GM18519 (cell line): ENCODE data around the gene PRPF38A.
A peak's percentile ranks its signal among the peaks of the same experiment; 100 is the strongest.

ENCODE experiments used
- ATAC-seq: cut with Tn5 transposase; IDR thresholded peaks from one replicate; pipeline ENCODE4 v1.9.1; 2021; ENCODE audit warnings: mild to moderate bottlenecking, moderate library complexity; ENCODE audit not compliant: unreplicated experiment, low FRiP score

PRPF38A gene

GRCh38 chr1:52393174-52393573 is 11.2 kb upstream of the PRPF38A start:
- ATAC-seq = no peak

GRCh38 chr1:52399629-52400028 is 4.8 kb upstream of the PRPF38A start:
- ATAC-seq = no peak

- no peak for ATAC-seq
Observed at GRCh38 chr1:52400131-52400530, 4.3 kb upstream of the PRPF38A start.

- ATAC-seq = no peak
Observed at GRCh38 chr1:52402860-52403240, 1.6 kb upstream of the PRPF38A start.

GRCh38 chr1:52403566-52404115 is 761 bp upstream of the PRPF38A start:
- ATAC-seq = peak; percentile 28

GRCh38 chr1:52404975-52405338 is 555 bp downstream of the PRPF38A start:
- no peak for ATAC-seq

- ATAC-seq = no peak
Observed at GRCh38 chr1:52413410-52413989, 9.1 kb downstream of the PRPF38A start.

- ATAC-seq = no peak
Observed at GRCh38 chr1:52414942-52415341, 10.5 kb downstream of the PRPF38A start.

GRCh38 chr1:52416811-52417210 is 12.4 kb downstream of the PRPF38A start:
- ATAC-seq = no peak

GRCh38 chr1:52420713-52421112 is 16.3 kb downstream of the PRPF38A start:
- ATAC-seq = no peak

GRCh38 chr1:52423055-52423454 is 18.7 kb downstream of the PRPF38A start:
- ATAC-seq = no peak

- no peak for ATAC-seq
Observed at GRCh38 chr1:52423771-52424170, 19.4 kb downstream of the PRPF38A start.

- ATAC-seq = no peak
Observed at GRCh38 chr1:52424231-52424636, 19.8 kb downstream of the PRPF38A start.

GRCh38 chr1:52424813-52425212 is 20.4 kb downstream of the PRPF38A start:
- ATAC-seq = no peak

GRCh38 chr1:52426371-52426770 is 22.0 kb downstream of the PRPF38A start:
- no peak for ATAC-seq

- no peak for ATAC-seq
Observed at GRCh38 chr1:52427152-52427551, 22.8 kb downstream of the PRPF38A start.

- no peak for ATAC-seq
Observed at GRCh38 chr1:52432807-52433206, 28.4 kb downstream of the PRPF38A start.

GRCh38 chr1:52435211-52435610 is 30.8 kb downstream of the PRPF38A start:
- ATAC-seq = no peak

- ATAC-seq = no peak
Observed at GRCh38 chr1:52435650-52436049, 31.2 kb downstream of the PRPF38A start.

- ATAC-seq = no peak
Observed at GRCh38 chr1:52436817-52437216, 32.4 kb downstream of the PRPF38A start.

GRCh38 chr1:52439976-52440375 is 35.6 kb downstream of the PRPF38A start:
- no peak for ATAC-seq

GRCh38 chr1:52444463-52444862 is 40.1 kb downstream of the PRPF38A start:
- ATAC-seq = no peak

- ATAC-seq = no peak
Observed at GRCh38 chr1:52454127-52454526, 49.7 kb downstream of the PRPF38A start.
